Panc1 (cell line): ENCODE results near the gene PRKCB. TPM values are rescaled to one million over a fixed set of nuclear protein-coding genes. Genes with fewer than 3 reads are reported as not detected.

Source experiments
- ATAC-seq: fragments of 200-7000 bp; cut with Tn5 transposase; 2 replicates; pipeline ENCODE4 v1.9.1; 2020; ENCODE audit warnings: mild to moderate bottlenecking, moderate library complexity
- BruUV-seq: library from RNA; stranded (reverse); fragments of 400-500 nt; replicated peaks from 2 replicates; lab custom pipeline; 2021; lab: Mats Ljungman, UMichigan
- CTCF ChIA-PET: fragments of 300-600 bp; sonication (Branson Sonifier 250); formaldehyde crosslinking; loops from one replicate; lab custom pipeline; 2022; ENCODE audit warnings: antibody characterized with exemption; lab: Charles Lee
- POLR2A ChIA-PET: fragments of 300-600 bp; sonication (Branson Sonifier 250); formaldehyde crosslinking; loops from one replicate; lab custom pipeline; 2022; ENCODE audit warnings: antibody characterized with exemption; lab: Charles Lee
- DNase-seq: peaks from one replicate; pipeline ENCODE4 v3.0.0-alpha.2; 2010; ENCODE audit warnings: low read depth, low spot score
- H3K27ac ChIP-seq: 2 replicates; pipeline ENCODE4 v1.5.1; 2011; ENCODE audit warnings: mild to moderate bottlenecking, low read length, inconsistent platforms
- H3K27me3 ChIP-seq: fragments of 200-500 bp; sonication (Bioruptor generic); 2 replicates; pipeline ENCODE4 v1.6.0; 2014; ENCODE audit warnings: low read length, inconsistent platforms; ENCODE audit not compliant: control insufficient read depth, insufficient read depth
- H3K36me3 ChIP-seq: fragments of 200-500 bp; sonication (Bioruptor generic); 2 replicates; pipeline ENCODE4 v1.5.1; 2014; ENCODE audit warnings: inconsistent platforms, mild to moderate bottlenecking, low read length, moderate library complexity; ENCODE audit not compliant: control insufficient read depth, insufficient read depth
- H3K4me1 ChIP-seq: 2 replicates; pipeline ENCODE4 v1.5.1; 2011; ENCODE audit warnings: inconsistent platforms, mild to moderate bottlenecking, low read length, moderate library complexity; ENCODE audit not compliant: control insufficient read depth, insufficient read depth
- H3K4me3 ChIP-seq, 2 experiments: 2 replicates each; pipeline ENCODE4 v1.5.1; 2011 to 2012; ENCODE audit warnings: low read depth in 2 of 2, low read length in 2 of 2, mild to moderate bottlenecking in 2 of 2, inconsistent platforms in 1 of 2, moderate library complexity in 1 of 2
- H3K9me3 ChIP-seq: fragments of 200-500 bp; sonication (Bioruptor generic); 2 replicates; pipeline ENCODE4 v1.5.1; 2014; ENCODE audit warnings: low read depth, mild to moderate bottlenecking, inconsistent platforms, low read length, moderate library complexity; ENCODE audit not compliant: control insufficient read depth, insufficient read depth
- CTCF ChIP-seq: fragments of 450-650 bp; IDR thresholded peaks from 2 replicates; pipeline ENCODE4 v1.5.1; 2017; ENCODE audit warnings: mild to moderate bottlenecking
- POLR2AphosphoS5 ChIP-seq: IDR thresholded peaks from 2 replicates; pipeline ENCODE4 v1.6.1; 2012; ENCODE audit warnings: mild to moderate bottlenecking, low read depth, low read length, moderate library complexity
- REST ChIP-seq, 2 experiments: IDR thresholded peaks; 2 replicates each; pipeline ENCODE4 v1.6.1; 2011 to 2012; ENCODE audit warnings: low read depth in 2 of 2, control low read depth in 1 of 2, low read length in 1 of 2, mild to moderate bottlenecking in 1 of 2, moderate library complexity in 1 of 2; ENCODE audit not compliant: insufficient read depth in 1 of 2
- SIN3A ChIP-seq: IDR thresholded peaks from 2 replicates; pipeline ENCODE4 v1.6.1; 2012; ENCODE audit warnings: low read depth, mild to moderate bottlenecking, low read length, moderate library complexity, borderline replicate concordance; ENCODE audit not compliant: insufficient read depth
- TCF7L2 ChIP-seq: IDR thresholded peaks from 2 replicates; pipeline ENCODE4 v1.6.1; 2011; ENCODE audit warnings: mild to moderate bottlenecking, low read depth, low read length, inconsistent platforms
- in situ Hi-C: cut with HindIII; loops from 2 replicates; pipeline ENCODE4 v1.10.0; 2016; ENCODE audit warnings: low sequenced_read_pairs, low pct_unique_long_range_greater_than_20kb
- intact Hi-C: fragments of 100-400 bp; cut with micrococcal nuclease; formaldehyde crosslinking; loops from one replicate; pipeline ENCODE4 v1.10.0; 2022; ENCODE audit not compliant: unreplicated experiment
- total RNA-seq: library from RNA; stranded (reverse); gene quantifications from one replicate; pipeline ENCODE4 v1.2.1, GENCODE V29; 2021; ENCODE audit not compliant: unreplicated experiment

Gene PRKCB
- total RNA-seq, 1 experiment from 2014 or later, result 0.41 TPM

GRCh38 chr16:24141917-24142316, 306.1 kb downstream of the PRKCB start:
- no peak for DNase-seq
- in situ Hi-C loops (no loop called here), intact Hi-C loops (no loop called here)
- no TSS peak for BruUV-seq
- no peak for TF ChIP-seq SIN3A
- no peak for TF ChIP-seq REST (IDR thresholded peaks at IDR 0.05; ENCODE audit: insufficient read depth in 1 of 2, low read depth in 2 of 2, low read length in 1 of 2)
- TF ChIP-seq POLR2AphosphoS5, result no peak
- no peak for TF ChIP-seq TCF7L2
- no peak overlapping the region for H3K27ac ChIP-seq
- H3K27me3 ChIP-seq, result peaks cover 8% of the 10 kb centered on the region
- ChIA-PET POLR2A (no interaction called here), CTCF (interaction anchor here (0.6 kb wide), 1 partner anchor 44 kb away, joined by 3 read pairs; no protein-coding TSS in a partner anchor)
- H3K4me1 ChIP-seq, result no peaks in the 10 kb centered on the region
- no peaks in the 10 kb centered on the region for H3K36me3 ChIP-seq
- H3K4me3 ChIP-seq, result no peak overlapping the region
- ATAC-seq, result no peak
- H3K9me3 ChIP-seq, result no peaks in the 10 kb centered on the region

- Histone ChIP-seq H3K27me3 (peaks cover 14% of the 10 kb centered on the region), H3K4me1 (no peaks in the 10 kb centered on the region), H3K4me3 (no peak overlapping the region), H3K36me3 (no peaks in the 10 kb centered on the region), H3K27ac (no peak overlapping the region), H3K9me3 (no peaks in the 10 kb centered on the region)
- BruUV-seq, result no TSS peak
- ATAC-seq (no peak), DNase-seq (no peak)
- intact Hi-C loops, result no loop called here
- no peak for TF ChIP-seq REST (IDR thresholded peaks at IDR 0.05; ENCODE audit: insufficient read depth in 1 of 2, low read depth in 2 of 2, low read length in 1 of 2)
- in situ Hi-C loops, result no loop called here
- POLR2A ChIA-PET, result no interaction called here
- CTCF ChIA-PET, result no interaction called here
These were observed 310.1 kb downstream of the PRKCB start for GRCh38 chr16:24145927-24146326.

- H3K4me1 ChIP-seq, result no peaks in the 10 kb centered on the region
- BruUV-seq, result no TSS peak
- in situ Hi-C loops, result no loop called here
These were observed 310.7 kb downstream of the PRKCB start for GRCh38 chr16:24146518-24146917.

More at GRCh38 chr16:24146518-24146917, 310.7 kb downstream of the PRKCB start:
- POLR2A ChIA-PET, result no interaction called here
- peaks cover 14% of the 10 kb centered on the region for H3K27me3 ChIP-seq
- CTCF ChIA-PET, result no interaction called here
- TF ChIP-seq REST (IDR thresholded peaks at IDR 0.05; ENCODE audit: insufficient read depth in 1 of 2, low read depth in 2 of 2, low read length in 1 of 2) (no peak), POLR2AphosphoS5 (no peak), CTCF (no peak), TCF7L2 (no peak), SIN3A (no peak)
- H3K27ac ChIP-seq, result no peak overlapping the region
- intact Hi-C loops, result no loop called here
- H3K9me3 ChIP-seq, result no peaks in the 10 kb centered on the region
- DNase-seq (no peak), ATAC-seq (no peak)
- H3K36me3 ChIP-seq, result no peaks in the 10 kb centered on the region
- H3K4me3 ChIP-seq, result no peak overlapping the region
